HEK293 (cell line): ENCODE data around the gene CATSPER1.

Source experiments
- CTCF ChIA-PET: fragments of 350-600 bp; formaldehyde crosslinking; extraction: SDS; loops from one replicate; lab custom pipeline; 2021; ENCODE audit warnings: antibody characterized with exemption; lab: Yijun Ruan, JAX
- POLR2A ChIA-PET: fragments of 300-600 bp; formaldehyde crosslinking; extraction: SDS; loops from one replicate; lab custom pipeline; 2020; ENCODE audit warnings: antibody characterized with exemption, inconsistent platforms; lab: Yijun Ruan, JAX
- H3K27ac ChIP-seq: fragments of 200-500 bp; sonication (Bioruptor generic); 2 replicates; pipeline ENCODE4 v1.5.1; 2014; ENCODE audit warnings: low read depth, low read length, control low read depth, inconsistent platforms; ENCODE audit errors: extremely low read depth
- H3K36me3 ChIP-seq, 2 experiments: fragments of 200-500 bp in 1 of 2; sonication (Bioruptor generic) in 1 of 2; 1 replicate in 1 of 2; 2 replicates in 1 of 2; pipeline ENCODE4 v1.5.1; 2014 to 2017; ENCODE audit warnings: inconsistent platforms in 2 of 2, low read length in 2 of 2; ENCODE audit not compliant: control insufficient read depth in 2 of 2, insufficient read depth in 1 of 2
- H3K4me1 ChIP-seq: fragments of 200-500 bp; sonication (Bioruptor generic); 2 replicates; pipeline ENCODE4 v1.5.1; 2014; ENCODE audit warnings: mild to moderate bottlenecking, low read length, inconsistent platforms; ENCODE audit not compliant: control insufficient read depth, insufficient read depth
- H3K4me3 ChIP-seq: 2 replicates; pipeline ENCODE4 v1.5.1; 2011; ENCODE audit warnings: low read depth, mild to moderate bottlenecking, control low read depth, low read length, moderate library complexity
- H3K9me3 ChIP-seq: fragments of 200-500 bp; sonication (Bioruptor generic); 2 replicates; pipeline ENCODE4 v1.5.1; 2014; ENCODE audit warnings: low read depth, low read length, inconsistent platforms; ENCODE audit not compliant: control insufficient read depth, insufficient read depth
- GLI2 ChIP-seq: fragments of 450-650 bp; formaldehyde crosslinking; IDR thresholded peaks from 2 replicates; pipeline ENCODE4; 2017; ENCODE audit warnings: missing biosample characterization, missing genetic modification characterization, low read depth, borderline replicate concordance
- KLF9 ChIP-seq: fragments of 450-650 bp; formaldehyde crosslinking; IDR thresholded peaks from 2 replicates; pipeline ENCODE4 v1.5.1; 2016; ENCODE audit warnings: missing biosample characterization, missing genetic modification characterization, low read depth
- PRDM1 ChIP-seq: fragments of 450-650 bp; formaldehyde crosslinking; IDR thresholded peaks from 2 replicates; pipeline ENCODE4; 2016; ENCODE audit warnings: missing biosample characterization, missing genetic modification characterization
- PRDM4 ChIP-seq: fragments of 450-650 bp; formaldehyde crosslinking; IDR thresholded peaks from 2 replicates; pipeline ENCODE4 v1.5.1; 2017; ENCODE audit warnings: missing biosample characterization, missing genetic modification characterization
- RBAK ChIP-seq: fragments of 450-650 bp; formaldehyde crosslinking; IDR thresholded peaks from 2 replicates; pipeline ENCODE4 v1.5.1; 2016; ENCODE audit warnings: missing biosample characterization, missing genetic modification characterization
- TRIM28 ChIP-seq: IDR thresholded peaks from 2 replicates; pipeline ENCODE4 v1.6.1; 2011; ENCODE audit warnings: low read length, control low read depth, borderline replicate concordance
- ZBTB20 ChIP-seq: fragments of 450-650 bp; formaldehyde crosslinking; IDR thresholded peaks from 2 replicates; pipeline ENCODE4 v1.5.1; 2016; ENCODE audit warnings: missing biosample characterization, missing genetic modification characterization
- ZNF112 ChIP-seq: fragments of 450-650 bp; formaldehyde crosslinking; IDR thresholded peaks from 2 replicates; pipeline ENCODE4 v1.5.0; 2017; ENCODE audit warnings: missing biosample characterization, missing genetic modification characterization
- ZNF16 ChIP-seq: fragments of 450-650 bp; formaldehyde crosslinking; IDR thresholded peaks from 2 replicates; pipeline ENCODE4 v1.5.1; 2016; ENCODE audit warnings: low read depth, missing biosample characterization, missing genetic modification characterization
- ZNF18 ChIP-seq: fragments of 450-650 bp; formaldehyde crosslinking; IDR thresholded peaks from 2 replicates; pipeline ENCODE4 v1.5.1; 2016; ENCODE audit warnings: missing biosample characterization, missing genetic modification characterization
- ZNF202 ChIP-seq: fragments of 450-650 bp; formaldehyde crosslinking; IDR thresholded peaks from 2 replicates; pipeline ENCODE4 v1.5.1; 2016; ENCODE audit warnings: missing biosample characterization, missing genetic modification characterization, borderline replicate concordance
- ZNF211 ChIP-seq: fragments of 450-650 bp; formaldehyde crosslinking; IDR thresholded peaks from 2 replicates; pipeline ENCODE4 v1.5.1; 2016; ENCODE audit warnings: low read depth, missing biosample characterization, missing genetic modification characterization
- ZNF404 ChIP-seq: fragments of 450-650 bp; formaldehyde crosslinking; IDR thresholded peaks from 2 replicates; pipeline ENCODE4 v1.5.1; 2017; ENCODE audit warnings: missing biosample characterization, missing genetic modification characterization
- ZNF423 ChIP-seq: fragments of 450-650 bp; formaldehyde crosslinking; IDR thresholded peaks from 2 replicates; pipeline ENCODE4 v1.5.1; 2016; ENCODE audit warnings: missing biosample characterization, missing genetic modification characterization
- ZNF433 ChIP-seq: fragments of 450-650 bp; formaldehyde crosslinking; IDR thresholded peaks from 2 replicates; pipeline ENCODE4 v1.5.1; 2016; ENCODE audit warnings: missing biosample characterization, missing genetic modification characterization, low read depth
- ZNF707 ChIP-seq: fragments of 450-650 bp; formaldehyde crosslinking; IDR thresholded peaks from 2 replicates; pipeline ENCODE4 v1.5.1; 2016; ENCODE audit warnings: missing biosample characterization, missing genetic modification characterization
- ZSCAN16 ChIP-seq: fragments of 450-650 bp; formaldehyde crosslinking; IDR thresholded peaks from 2 replicates; pipeline ENCODE4 v1.5.1; 2016; ENCODE audit warnings: missing biosample characterization, missing genetic modification characterization
- ZSCAN30 ChIP-seq: fragments of 450-650 bp; IDR thresholded peaks from 2 replicates; pipeline ENCODE4 v1.5.1; 2018; ENCODE audit warnings: missing biosample characterization, mild to moderate bottlenecking, missing genetic modification characterization, moderate library complexity
- TF ChIP-seq, protein P1 (sequence below): fragments of 450-650 bp; formaldehyde crosslinking; IDR thresholded peaks from 2 replicates; pipeline ENCODE4 v1.5.1; 2016; ENCODE audit warnings: missing biosample characterization, missing genetic modification characterization
- TF ChIP-seq, protein P2 (sequence below): fragments of 450-650 bp; formaldehyde crosslinking; IDR thresholded peaks from 2 replicates; pipeline ENCODE4 v1.5.1; 2016; ENCODE audit warnings: missing biosample characterization, missing genetic modification characterization

The CATSPER1 gene

GRCh38 chr11:65972116-65972515 lies 54.2 kb downstream of the CATSPER1 start:
- TF ChIP-seq ZSCAN16 (tag by site-specific recombination) (no peak), TRIM28 (no peak), ZNF423 (no peak), ZBTB20 (tag by site-specific recombination) (no peak), ZNF112 (no peak), PRDM4 (tag by site-specific recombination) (no peak), ZNF202 (tag by site-specific recombination) (no peak), ZSCAN30 (tag by site-specific recombination) (no peak), ZNF211 (no peak), ZNF433 (tag by site-specific recombination) (no peak), ZNF16 (tag by site-specific recombination) (no peak), GLI2 (tag by site-specific recombination) (no peak), PRDM1 (tag by site-specific recombination) (no peak), RBAK (tag by site-specific recombination) (no peak), ZNF707 (tag by site-specific recombination) (no peak), ZNF404 (no peak), ZNF18 (no peak), KLF9 (tag by site-specific recombination) (no peak)
- TF ChIP-seq, protein P1, sequence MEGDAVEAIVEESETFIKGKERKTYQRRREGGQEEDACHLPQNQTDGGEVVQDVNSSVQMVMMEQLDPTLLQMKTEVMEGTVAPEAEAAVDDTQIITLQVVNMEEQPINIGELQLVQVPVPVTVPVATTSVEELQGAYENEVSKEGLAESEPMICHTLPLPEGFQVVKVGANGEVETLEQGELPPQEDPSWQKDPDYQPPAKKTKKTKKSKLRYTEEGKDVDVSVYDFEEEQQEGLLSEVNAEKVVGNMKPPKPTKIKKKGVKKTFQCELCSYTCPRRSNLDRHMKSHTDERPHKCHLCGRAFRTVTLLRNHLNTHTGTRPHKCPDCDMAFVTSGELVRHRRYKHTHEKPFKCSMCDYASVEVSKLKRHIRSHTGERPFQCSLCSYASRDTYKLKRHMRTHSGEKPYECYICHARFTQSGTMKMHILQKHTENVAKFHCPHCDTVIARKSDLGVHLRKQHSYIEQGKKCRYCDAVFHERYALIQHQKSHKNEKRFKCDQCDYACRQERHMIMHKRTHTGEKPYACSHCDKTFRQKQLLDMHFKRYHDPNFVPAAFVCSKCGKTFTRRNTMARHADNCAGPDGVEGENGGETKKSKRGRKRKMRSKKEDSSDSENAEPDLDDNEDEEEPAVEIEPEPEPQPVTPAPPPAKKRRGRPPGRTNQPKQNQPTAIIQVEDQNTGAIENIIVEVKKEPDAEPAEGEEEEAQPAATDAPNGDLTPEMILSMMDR (tag by site-specific recombination), result no peak
- TF ChIP-seq, protein P2, sequence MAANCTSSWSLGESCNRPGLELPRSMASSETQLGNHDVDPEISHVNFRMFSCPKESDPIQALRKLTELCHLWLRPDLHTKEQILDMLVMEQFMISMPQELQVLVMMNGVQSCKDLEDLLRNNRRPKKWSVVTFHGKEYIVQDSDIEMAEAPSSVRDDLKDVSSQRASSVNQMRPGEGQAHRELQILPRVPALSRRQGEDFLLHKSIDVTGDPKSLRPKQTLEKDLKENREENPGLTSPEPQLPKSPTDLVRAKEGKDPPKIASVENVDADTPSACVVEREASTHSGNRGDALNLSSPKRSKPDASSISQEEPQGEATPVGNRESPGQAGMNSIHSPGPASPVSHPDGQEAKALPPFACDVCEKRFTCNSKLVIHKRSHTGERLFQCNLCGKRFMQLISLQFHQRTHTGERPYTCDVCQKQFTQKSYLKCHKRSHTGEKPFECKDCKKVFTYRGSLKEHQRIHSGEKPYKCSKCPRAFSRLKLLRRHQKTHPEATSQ (tag by site-specific recombination), result no peak
- TF ChIP-seq, all 188 proteins: peak for 0
- Histone ChIP-seq H3K36me3 (peaks cover 0 to 73% of the 10 kb centered on the region in 2 experiments; a peak in 2 of 3 replicates), H3K9me3 (no peaks in the 10 kb centered on the region), H3K4me1 (no peaks in the 10 kb centered on the region), H3K27ac (no peak overlapping the region), H3K4me3 (no peak overlapping the region)
- CTCF ChIA-PET, result interaction anchor here (0.6 kb wide), 2 partner anchors 72 to 119 kb away, joined by 3 read pairs; no protein-coding TSS in a partner anchor
- POLR2A ChIA-PET, result interaction anchor here (1.9 kb wide), 1 partner anchor 83 kb away, joined by 4 read pairs; the partner anchor contains the start of gene FIBP
